GM18520 (cell line): ENCODE data around the gene UPK1A.
A peak's percentile ranks its signal among the peaks of the same experiment; 100 is the strongest.
"Not testable (repeated sequence)": the region's sequence is repeated elsewhere in the genome, so short reads cannot be mapped to it uniquely, and the experiment has no call there.

Source experiments
- ATAC-seq: cut with Tn5 transposase; IDR thresholded peaks from one replicate; pipeline ENCODE4 v1.9.1; 2021; ENCODE audit not compliant: unreplicated experiment

UPK1A gene

DNA sequence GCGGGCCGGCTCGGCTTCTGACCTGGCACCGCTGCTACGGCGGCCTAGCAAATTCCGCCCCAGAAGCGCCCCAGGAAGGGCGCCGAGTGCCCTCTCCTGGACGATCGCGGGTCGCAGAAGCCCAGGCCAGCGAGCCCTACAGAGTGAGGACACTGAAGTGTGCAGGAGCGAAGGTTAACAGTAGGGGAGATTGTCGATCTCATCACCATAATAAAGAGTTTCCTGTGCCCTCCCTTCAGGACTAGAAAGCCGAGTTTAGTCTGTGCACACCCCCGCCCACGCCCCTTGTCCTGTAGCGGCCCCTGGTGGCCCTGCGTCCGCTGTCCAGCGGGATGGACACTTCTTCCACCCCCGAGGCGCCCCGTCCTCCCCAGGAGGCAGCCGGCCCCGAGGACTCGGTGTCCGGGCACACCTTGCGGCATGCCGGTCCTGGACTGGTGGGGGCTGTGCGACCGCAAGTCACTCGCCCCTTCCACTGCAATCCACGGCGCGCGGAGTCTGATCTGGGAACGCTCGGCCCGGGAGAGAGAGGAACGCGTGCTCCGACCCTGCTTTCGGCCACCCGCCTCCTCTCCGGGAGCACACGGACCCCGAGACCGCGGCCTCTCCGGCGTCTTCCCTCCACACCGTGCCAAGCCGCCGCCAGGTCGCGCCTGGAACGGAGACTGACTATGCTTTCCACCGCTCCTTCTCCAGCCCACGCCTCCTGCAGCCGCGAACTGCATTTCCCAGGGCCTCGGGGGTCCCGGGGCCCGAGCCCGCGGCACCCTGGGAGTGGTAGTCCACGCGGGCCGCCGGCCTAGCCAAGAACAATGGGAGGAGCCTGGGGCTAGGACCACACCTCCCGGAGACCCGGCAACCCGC, 50.7 kb downstream of the UPK1A start:
- peak; percentile 42 for ATAC-seq

- ATAC-seq, result no peak
Observed at GRCh38 chr19:35717665-35718344, 51.5 kb downstream of the UPK1A start, which contains the start of gene KMT2B. Gene KMT2B (plus strand): TSS chr19:35718003. CDS start chr19:35718019, 16 bp downstream.

DNA sequence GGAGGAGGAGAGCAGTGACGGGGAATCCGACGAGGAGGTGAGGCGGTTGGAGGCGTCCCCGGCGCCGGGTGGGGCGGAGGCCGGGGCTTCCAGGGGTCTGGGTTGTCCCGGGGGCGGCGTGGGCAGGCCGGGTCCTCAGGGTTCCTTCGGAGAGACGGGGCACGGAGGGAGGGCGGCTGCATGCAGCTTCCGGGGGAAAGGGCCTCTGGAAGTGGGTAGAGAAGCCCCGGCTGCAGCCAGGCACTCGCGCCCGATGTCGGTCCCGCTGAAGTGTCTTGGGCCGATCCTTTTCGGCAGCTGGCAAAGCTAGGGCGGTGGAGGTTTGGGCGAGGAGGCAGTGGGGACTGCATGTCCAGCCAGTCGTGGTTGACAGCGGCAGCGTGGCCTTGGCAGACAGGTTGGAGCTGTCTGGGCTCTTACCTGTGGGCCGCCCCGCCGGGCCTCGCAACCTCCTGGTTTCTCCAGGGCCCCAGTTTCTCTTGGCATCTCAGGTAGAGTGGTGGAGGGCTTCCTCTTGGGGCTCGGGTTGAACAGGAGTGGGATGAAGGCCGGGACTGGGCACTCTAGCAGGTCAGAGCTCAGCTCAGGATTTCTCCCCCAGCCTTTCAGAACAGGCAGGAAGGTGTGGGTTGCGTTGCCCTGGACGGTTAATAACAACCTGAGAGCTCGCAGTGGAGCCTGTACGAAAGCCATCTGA, 52.2 kb downstream of the UPK1A start:
- no peak for ATAC-seq

- ATAC-seq, result no peak
Observed at GRCh38 chr19:35719402-35720162, 53.3 kb downstream of the UPK1A start.

DNA sequence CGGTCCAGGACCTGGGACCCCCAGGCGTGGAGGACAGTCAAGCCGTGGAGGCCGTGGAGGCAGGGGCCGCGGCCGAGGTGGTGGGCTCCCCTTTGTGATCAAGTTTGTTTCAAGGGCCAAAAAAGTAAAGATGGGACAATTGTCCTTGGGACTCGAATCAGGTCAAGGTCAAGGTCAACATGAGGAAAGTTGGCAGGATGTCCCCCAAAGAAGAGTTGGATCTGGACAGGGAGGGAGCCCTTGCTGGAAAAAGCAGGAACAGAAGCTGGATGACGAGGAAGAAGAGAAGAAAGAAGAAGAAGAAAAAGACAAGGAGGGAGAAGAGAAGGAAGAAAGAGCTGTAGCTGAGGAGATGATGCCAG, 53.8 kb downstream of the UPK1A start:
- no peak for ATAC-seq

GRCh38 chr19:35720648-35721047, 54.3 kb downstream of the UPK1A start:
- ATAC-seq, result no peak

DNA sequence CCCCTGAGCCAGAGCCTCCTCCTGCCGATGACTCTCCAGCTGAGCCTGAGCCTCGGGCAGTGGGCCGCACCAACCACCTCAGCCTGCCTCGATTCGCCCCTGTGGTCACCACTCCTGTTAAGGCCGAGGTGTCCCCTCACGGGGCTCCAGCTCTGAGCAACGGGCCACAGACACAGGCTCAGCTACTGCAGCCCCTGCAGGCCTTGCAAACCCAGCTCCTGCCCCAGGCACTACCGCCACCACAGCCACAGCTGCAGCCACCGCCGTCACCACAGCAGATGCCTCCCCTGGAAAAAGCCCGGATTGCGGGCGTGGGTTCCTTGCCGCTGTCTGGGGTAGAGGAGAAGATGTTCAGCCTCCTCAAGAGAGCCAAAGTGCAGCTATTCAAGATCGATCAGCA, 55.1 kb downstream of the UPK1A start:
- no peak for ATAC-seq

DNA sequence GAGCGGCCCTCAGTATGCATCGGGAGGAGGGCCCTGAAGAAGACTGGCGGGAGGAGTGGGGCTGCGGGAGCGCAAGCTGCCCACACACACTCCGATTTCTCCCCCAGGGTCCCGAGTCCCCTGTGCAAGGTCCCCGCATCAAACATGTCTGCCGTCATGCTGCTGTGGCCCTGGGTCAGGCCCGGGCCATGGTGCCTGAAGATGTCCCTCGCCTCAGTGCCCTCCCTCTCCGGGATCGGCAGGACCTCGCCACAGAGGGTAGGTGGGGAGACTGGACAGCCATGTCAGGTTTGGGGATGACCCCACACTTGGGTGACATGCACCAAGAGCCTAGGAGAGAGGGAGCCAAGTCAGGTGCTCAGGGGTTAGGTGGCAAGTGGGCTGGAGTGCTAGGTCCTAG, 56.1 kb downstream of the UPK1A start:
- no peak for ATAC-seq

DNA sequence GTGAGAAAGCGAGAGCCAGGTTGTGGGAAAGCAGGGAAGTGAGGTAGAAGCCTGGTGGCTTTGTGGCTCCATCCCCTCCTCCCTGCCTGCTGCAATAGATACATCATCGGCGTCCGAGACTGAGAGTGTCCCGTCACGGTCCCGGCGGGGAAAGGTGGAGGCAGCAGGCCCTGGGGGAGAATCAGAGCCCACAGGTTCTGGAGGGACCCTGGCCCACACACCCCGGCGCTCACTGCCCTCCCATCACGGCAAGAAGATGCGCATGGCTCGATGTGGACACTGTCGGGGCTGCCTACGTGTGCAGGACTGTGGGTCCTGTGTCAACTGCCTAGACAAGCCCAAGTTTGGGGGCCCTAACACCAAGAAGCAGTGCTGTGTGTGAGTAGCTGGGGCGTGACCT, 56.6 kb downstream of the UPK1A start:
- ATAC-seq, result no peak

DNA sequence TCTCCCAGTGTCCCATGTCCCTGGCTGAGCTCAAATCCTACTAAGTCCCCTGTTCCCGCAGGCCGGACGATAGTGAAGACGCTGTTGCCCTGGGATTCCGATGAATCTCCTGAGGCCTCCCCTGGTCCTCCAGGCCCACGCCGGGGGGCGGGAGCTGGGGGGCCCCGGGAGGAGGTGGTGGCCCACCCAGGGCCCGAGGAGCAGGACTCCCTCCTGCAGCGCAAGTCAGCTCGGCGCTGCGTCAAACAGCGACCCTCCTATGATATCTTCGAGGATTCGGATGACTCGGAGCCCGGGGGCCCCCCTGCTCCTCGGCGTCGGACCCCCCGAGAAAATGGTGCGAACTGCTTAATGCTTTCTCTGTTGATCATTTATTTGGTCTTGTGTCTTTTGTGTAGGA, 57.4 kb downstream of the UPK1A start:
- ATAC-seq, result no peak

GRCh38 chr19:35724132-35724531, 57.8 kb downstream of the UPK1A start:
- ATAC-seq, result not testable (repeated sequence)

DNA sequence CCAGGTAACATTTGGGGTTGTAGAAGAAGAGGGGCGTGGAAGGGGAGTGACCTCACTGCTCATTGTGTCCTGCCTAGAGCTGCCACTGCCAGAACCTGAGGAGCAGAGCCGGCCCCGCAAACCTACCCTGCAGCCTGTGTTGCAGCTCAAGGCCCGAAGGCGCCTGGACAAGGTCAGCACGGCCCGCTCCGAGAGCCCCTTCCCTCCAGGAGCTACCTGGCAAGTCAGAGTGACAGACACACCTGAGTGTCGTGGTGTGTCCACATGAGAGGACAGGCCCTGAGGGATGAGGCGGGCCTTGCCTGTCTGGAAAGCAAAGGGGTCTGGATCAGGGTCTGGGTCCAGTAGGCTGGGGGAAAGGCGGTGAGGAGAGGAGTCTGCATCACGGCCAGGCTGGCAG, 58.2 kb downstream of the UPK1A start:
- ATAC-seq, result no peak

DNA sequence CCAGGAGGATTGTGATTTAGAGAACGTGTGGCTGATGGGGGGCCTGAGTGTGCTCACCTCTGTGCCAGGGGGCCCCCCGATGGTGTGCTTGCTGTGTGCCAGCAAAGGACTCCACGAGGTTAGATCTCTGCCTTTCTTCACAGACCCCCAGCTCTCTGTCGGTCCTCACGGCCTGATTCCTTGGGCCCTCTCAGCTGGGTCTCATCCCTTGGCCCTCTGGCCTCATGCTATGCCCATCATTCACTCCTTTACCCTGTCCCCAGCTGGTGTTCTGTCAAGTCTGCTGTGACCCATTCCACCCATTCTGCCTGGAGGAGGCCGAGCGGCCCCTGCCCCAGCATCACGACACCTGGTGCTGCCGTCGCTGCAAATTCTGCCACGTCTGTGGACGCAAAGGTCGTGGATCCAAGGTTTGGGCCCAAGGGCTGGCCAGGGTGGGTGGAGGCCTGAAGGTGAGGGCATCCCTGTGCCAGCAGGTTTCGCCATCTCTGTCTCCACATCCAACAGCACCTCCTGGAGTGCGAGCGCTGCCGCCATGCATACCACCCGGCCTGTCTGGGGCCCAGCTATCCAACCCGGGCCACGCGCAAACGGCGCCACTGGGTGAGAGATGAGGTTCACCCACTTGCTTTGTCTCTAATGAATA, 59.0 kb downstream of the UPK1A start:
- ATAC-seq, result no peak

DNA sequence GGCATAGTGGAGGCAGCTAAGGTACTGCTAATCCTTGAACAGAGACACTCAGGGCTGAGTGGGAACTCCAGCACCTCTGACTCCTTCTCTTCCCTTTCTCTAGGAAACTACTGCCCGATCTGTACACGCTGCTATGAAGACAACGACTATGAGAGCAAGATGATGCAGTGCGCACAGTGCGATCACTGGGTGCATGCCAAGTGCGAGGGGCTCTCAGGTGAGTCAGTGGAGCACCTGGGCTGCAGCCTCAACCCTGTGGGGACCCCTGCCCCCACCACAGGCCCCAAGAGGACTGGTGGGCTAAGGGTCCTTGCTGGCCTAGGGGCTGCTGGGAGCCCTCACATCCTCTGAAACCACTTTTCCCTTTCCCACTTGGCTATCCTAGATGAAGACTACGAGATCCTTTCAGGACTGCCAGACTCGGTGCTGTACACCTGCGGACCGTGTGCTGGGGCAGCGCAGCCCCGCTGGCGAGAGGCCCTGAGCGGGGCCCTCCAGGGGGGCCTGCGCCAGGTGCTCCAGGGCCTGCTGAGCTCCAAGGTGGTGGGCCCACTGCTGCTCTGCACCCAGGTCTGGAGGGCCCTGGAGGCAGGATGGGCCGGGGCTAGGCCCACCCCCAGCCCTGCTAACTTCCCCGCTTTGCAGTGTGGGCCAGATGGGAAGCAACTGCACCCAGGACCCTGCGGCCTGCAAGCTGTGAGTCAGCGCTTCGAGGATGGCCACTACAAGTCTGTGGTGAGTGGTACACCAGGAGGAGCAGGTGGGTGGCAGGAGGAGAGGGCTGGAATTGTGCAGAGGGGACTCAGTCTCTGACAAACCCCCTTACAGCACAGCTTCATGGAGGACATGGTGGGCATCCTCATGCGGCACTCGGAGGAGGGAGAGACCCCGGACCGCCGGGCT, 61.0 kb downstream of the UPK1A start:
- no peak for ATAC-seq
